Measurements from ENCODE around the gene ISG20L2.

Gene ISG20L2

GRCh38 chr1:156705321-156705917, 23.1 kb downstream of the ISG20L2 start, which contains the start of gene CRABP2:
Gene CRABP2 (minus strand): TSS chr1:156705583. CDS start chr1:156705446, 137 bp downstream.
- no peak for DNase-seq

GRCh38 chr1:156704930-156705320, 23.6 kb downstream of the ISG20L2 start:
- DNase-seq = no peak

- no peak for DNase-seq
Observed at GRCh38 chr1:156704166-156704711, 24.3 kb downstream of the ISG20L2 start.

GRCh38 chr1:156703741-156704140, 24.8 kb downstream of the ISG20L2 start:
- no peak for DNase-seq

GRCh38 chr1:156703336-156703735, 25.2 kb downstream of the ISG20L2 start:
- no peak for DNase-seq

- DNase-seq = no peak
Observed at GRCh38 chr1:156700736-156701531, 27.6 kb downstream of the ISG20L2 start.

- DNase-seq = no peak
Observed at GRCh38 chr1:156698995-156699394, 29.6 kb downstream of the ISG20L2 start.

- no peak for DNase-seq
Observed at GRCh38 chr1:156697481-156697880, 31.1 kb downstream of the ISG20L2 start.

- no peak for DNase-seq
Observed at GRCh38 chr1:156696755-156697154, 31.8 kb downstream of the ISG20L2 start.

GRCh38 chr1:156694690-156694962, 33.9 kb downstream of the ISG20L2 start:
- DNase-seq = no peak

GRCh38 chr1:156693848-156694689, 34.5 kb downstream of the ISG20L2 start:
- DNase-seq = no peak

GRCh38 chr1:156692925-156693847, 35.4 kb downstream of the ISG20L2 start:
- DNase-seq = no peak

GRCh38 chr1:156692441-156692924, 36.1 kb downstream of the ISG20L2 start:
- no peak for DNase-seq

- no peak for DNase-seq
Observed at GRCh38 chr1:156691665-156692440, 36.7 kb downstream of the ISG20L2 start.

GRCh38 chr1:156691191-156691590, 37.4 kb downstream of the ISG20L2 start:
- DNase-seq = no peak

- DNase-seq = no peak
Observed at GRCh38 chr1:156690675-156691036, 37.9 kb downstream of the ISG20L2 start.

GRCh38 chr1:156689953-156690674, 38.5 kb downstream of the ISG20L2 start:
- DNase-seq = no peak

GRCh38 chr1:156689035-156689952, 39.3 kb downstream of the ISG20L2 start:
- peak; percentile 71 for DNase-seq

- DNase-seq = no peak
Observed at GRCh38 chr1:156684227-156684782, 44.3 kb downstream of the ISG20L2 start.

Data from GDM1 (cell line).